Liver (tissue), 9 donors: Measurements from ENCODE around the gene CGAS. TPM values are rescaled to one million over a fixed set of nuclear protein-coding genes. Genes with fewer than 3 reads are reported as not detected.

Experiments
- DNase-seq: peaks from one replicate; pipeline ENCODE4 v3.0.0-alpha.2; 2017; ENCODE audit warnings: low spot score
- H3K27ac ChIP-seq, 2 donors: one replicate each; pipeline ENCODE4 v1.7.0; 2013; ENCODE audit warnings: inconsistent platforms in 2 of 2, low read length in 2 of 2, control low read depth in 1 of 2, low read depth in 1 of 2, mild to moderate bottlenecking in 1 of 2
- H3K27me3 ChIP-seq, 4 donors: one replicate each; pipeline versions ENCODE4 v1.6.1 to v1.7.0; 2013; ENCODE audit warnings: low read length in 3 of 4, inconsistent platforms in 1 of 4, mild to moderate bottlenecking in 1 of 4, moderate library complexity in 1 of 4; ENCODE audit not compliant: control insufficient read depth in 4 of 4, insufficient read depth in 4 of 4
- H3K36me3 ChIP-seq, 4 donors: one replicate each; pipeline versions ENCODE4 v1.6.1 to v1.7.0; 2013; ENCODE audit warnings: low read length in 3 of 4, mild to moderate bottlenecking in 3 of 4, low read depth in 1 of 4, moderate library complexity in 1 of 4; ENCODE audit not compliant: control insufficient read depth in 4 of 4, insufficient read depth in 3 of 4
- H3K4me1 ChIP-seq, 4 donors: one replicate each; pipeline versions ENCODE4 v1.6.1 to v1.7.0; 2013; ENCODE audit warnings: low read length in 3 of 4, mild to moderate bottlenecking in 3 of 4, moderate library complexity in 1 of 4; ENCODE audit not compliant: control insufficient read depth in 4 of 4, insufficient read depth in 4 of 4
- H3K4me3 ChIP-seq, 3 donors: one replicate each; pipeline versions ENCODE4 v1.6.1 to v1.7.0; 2013; ENCODE audit warnings: low read length in 3 of 3, control low read depth in 1 of 3, low read depth in 1 of 3, mild to moderate bottlenecking in 1 of 3
- H3K9ac ChIP-seq, 2 donors: one replicate each; pipeline ENCODE4 v1.7.0; 2013; ENCODE audit warnings: low read length in 2 of 2, mild to moderate bottlenecking in 2 of 2, moderate library complexity in 2 of 2, control low read depth in 1 of 2, low read depth in 1 of 2
- H3K9me3 ChIP-seq, 4 donors: one replicate each; pipeline versions ENCODE4 v1.6.1 to v1.7.0; 2013; ENCODE audit warnings: low read length in 3 of 4; ENCODE audit not compliant: control insufficient read depth in 4 of 4
- EGR1 ChIP-seq, 2 donors: IDR thresholded peaks; 2 replicates each; pipeline ENCODE4 v1.6.1; 2016 to 2018; ENCODE audit warnings: antibody characterized with exemption in 2 of 2, low read depth in 2 of 2
- FOXA1 ChIP-seq: IDR thresholded peaks from 2 replicates; pipeline ENCODE4 v1.6.1; 2016; ENCODE audit warnings: antibody characterized with exemption
- FOXA2 ChIP-seq: IDR thresholded peaks from 2 replicates; pipeline ENCODE4 v1.6.1; 2016; ENCODE audit warnings: antibody characterized with exemption
- GABPA ChIP-seq, 2 donors: IDR thresholded peaks in 1 of 2; conservative IDR thresholded peaks in 1 of 2; 2 replicates each; pipeline ENCODE4 v1.6.1; 2016; ENCODE audit warnings: antibody characterized with exemption in 2 of 2, mild to moderate bottlenecking in 1 of 2, moderate library complexity in 1 of 2
- HNF4A ChIP-seq, 2 donors: conservative IDR thresholded peaks; 2 replicates each; pipeline ENCODE4 v1.6.1; 2016; ENCODE audit warnings: antibody characterized with exemption in 2 of 2, mild to moderate bottlenecking in 2 of 2
- HNF4G ChIP-seq: IDR thresholded peaks from 2 replicates; pipeline ENCODE4 v1.6.1; 2016; ENCODE audit warnings: antibody characterized with exemption
- JUND ChIP-seq, 2 donors: IDR thresholded peaks; 2 replicates each; pipeline ENCODE4 v1.6.1; 2016; ENCODE audit warnings: antibody characterized with exemption in 2 of 2
- NR2F2 ChIP-seq: IDR thresholded peaks from 2 replicates; pipeline ENCODE4 v1.6.1; 2016; ENCODE audit warnings: antibody characterized with exemption
- RAD21 ChIP-seq, 2 donors: IDR thresholded peaks; 2 replicates each; pipeline ENCODE4 v1.6.1; 2016; ENCODE audit warnings: antibody characterized with exemption in 2 of 2, mild to moderate bottlenecking in 2 of 2
- RXRA ChIP-seq, 2 donors: IDR thresholded peaks; 2 replicates each; pipeline ENCODE4 v1.6.1; 2017 to 2018; ENCODE audit warnings: antibody characterized with exemption in 2 of 2, mild to moderate bottlenecking in 1 of 2
- SP1 ChIP-seq: IDR thresholded peaks from 2 replicates; pipeline ENCODE4 v1.6.1; 2018; ENCODE audit warnings: antibody characterized with exemption, mild to moderate bottlenecking
- TAF1 ChIP-seq: conservative IDR thresholded peaks from 2 replicates; pipeline ENCODE4 v1.6.1; 2016; ENCODE audit warnings: antibody characterized with exemption, mild to moderate bottlenecking
- YY1 ChIP-seq: IDR thresholded peaks from 2 replicates; pipeline ENCODE4 v1.6.1; 2016; ENCODE audit warnings: antibody characterized with exemption, mild to moderate bottlenecking
- WGBS: extraction: QIAGEN DNeasy Blood & Tissue Kit; methylation state at CpG from one replicate; pipeline ENCODE4 v1.1.7; 2013; 5-methylcytosine and 5-hydroxymethylcytosine counted together
- polyA plus RNA-seq, 2 donors: library from polyadenylated mRNA; stranded (reverse) in 1 of 2; unstranded in 1 of 2; fragments of 200-250 nt in 1 of 2; fragments of >200 nt in 1 of 2; fragmentation: Nextera tagmentation in 1 of 2; extraction: Ambion mirVana in 1 of 2; gene quantifications; one replicate each; pipeline versions ENCODE4 v1.2.1 to v1.2.3, GENCODE V29; 2013 to 2015
- total RNA-seq, 2 donors: library from RNA; depleted of rRNA; stranded (reverse); fragments of >200 nt; gene quantifications; one replicate each; pipeline ENCODE4 v1.2.3, GENCODE V29; 2014
- TF ChIP-seq, protein P1 (sequence below): IDR thresholded peaks from 2 replicates; pipeline ENCODE4 v1.6.1; 2016; ENCODE audit warnings: antibody characterized with exemption
- TF ChIP-seq, protein P2 (sequence below): IDR thresholded peaks from 2 replicates; pipeline ENCODE4 v1.6.1; 2016; ENCODE audit warnings: antibody characterized with exemption
- TF ChIP-seq, protein P3 (sequence below): fragments of 150-350 bp; IDR thresholded peaks from 2 replicates; pipeline ENCODE4 v1.5.1; 2017; ENCODE audit warnings: improper control_type of control experiment, low read depth, low read length; ENCODE audit not compliant: missing input control
- TF ChIP-seq, protein P4 (sequence below): IDR thresholded peaks from 2 replicates; pipeline ENCODE4 v1.6.1; 2016; ENCODE audit warnings: antibody characterized with exemption, mild to moderate bottlenecking
- TF ChIP-seq, protein P5 (sequence below): IDR thresholded peaks from 2 replicates; pipeline ENCODE4 v1.6.1; 2016; ENCODE audit warnings: antibody characterized with exemption
- donor health status: healthy.
- donor health status: healthy.
- donor health status: healthy.
- donor health status: healthy.
- donor health status: healthy.

The CGAS gene
- total and polyA plus RNA-seq, 4 donors, result 0.36 to 4.9 (median 1.2) TPM

DNA sequence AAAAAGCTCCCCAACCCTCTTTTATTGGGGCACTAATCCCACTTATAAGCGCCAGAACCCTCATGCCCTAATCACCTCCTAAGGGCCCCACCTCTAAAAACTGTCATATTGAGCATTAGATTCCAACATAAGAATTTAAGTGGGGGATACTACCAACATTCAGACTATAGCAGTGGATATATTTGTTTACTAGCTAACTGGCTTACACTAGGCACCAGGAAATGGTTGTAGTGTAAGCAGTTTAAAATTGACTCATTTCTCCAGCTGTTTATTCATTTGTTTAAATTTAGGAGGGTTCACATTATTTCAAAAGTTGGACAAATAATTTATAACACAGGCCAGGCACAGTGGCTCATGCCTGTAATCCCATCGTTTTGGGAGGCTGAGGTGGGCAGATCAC lies 32.3 kb upstream of the CGAS start:
- no peak for DNase-seq
- TF ChIP-seq FOXA1, result no peak
- no peak for TF ChIP-seq SP1
- no peak for TF ChIP-seq NR2F2
- TF ChIP-seq HNF4G, result no peak
- TF ChIP-seq GABPA (IDR thresholded peaks at IDR 0.05 in 1 of 2, conservative IDR thresholded peaks at IDR 0.05 in 1 of 2), result no peak
- TF ChIP-seq, protein P1, sequence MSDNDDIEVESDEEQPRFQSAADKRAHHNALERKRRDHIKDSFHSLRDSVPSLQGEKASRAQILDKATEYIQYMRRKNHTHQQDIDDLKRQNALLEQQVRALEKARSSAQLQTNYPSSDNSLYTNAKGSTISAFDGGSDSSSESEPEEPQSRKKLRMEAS, result no peak
- no peak for TF ChIP-seq YY1
- no peak for TF ChIP-seq RXRA (IDR thresholded peaks at IDR 0.05)
- TF ChIP-seq, protein P2, sequence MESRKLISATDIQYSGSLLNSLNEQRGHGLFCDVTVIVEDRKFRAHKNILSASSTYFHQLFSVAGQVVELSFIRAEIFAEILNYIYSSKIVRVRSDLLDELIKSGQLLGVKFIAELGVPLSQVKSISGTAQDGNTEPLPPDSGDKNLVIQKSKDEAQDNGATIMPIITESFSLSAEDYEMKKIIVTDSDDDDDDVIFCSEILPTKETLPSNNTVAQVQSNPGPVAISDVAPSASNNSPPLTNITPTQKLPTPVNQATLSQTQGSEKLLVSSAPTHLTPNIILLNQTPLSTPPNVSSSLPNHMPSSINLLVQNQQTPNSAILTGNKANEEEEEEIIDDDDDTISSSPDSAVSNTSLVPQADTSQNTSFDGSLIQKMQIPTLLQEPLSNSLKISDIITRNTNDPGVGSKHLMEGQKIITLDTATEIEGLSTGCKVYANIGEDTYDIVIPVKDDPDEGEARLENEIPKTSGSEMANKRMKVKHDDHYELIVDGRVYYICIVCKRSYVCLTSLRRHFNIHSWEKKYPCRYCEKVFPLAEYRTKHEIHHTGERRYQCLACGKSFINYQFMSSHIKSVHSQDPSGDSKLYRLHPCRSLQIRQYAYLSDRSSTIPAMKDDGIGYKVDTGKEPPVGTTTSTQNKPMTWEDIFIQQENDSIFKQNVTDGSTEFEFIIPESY, result no peak
- TF ChIP-seq, protein P3, sequence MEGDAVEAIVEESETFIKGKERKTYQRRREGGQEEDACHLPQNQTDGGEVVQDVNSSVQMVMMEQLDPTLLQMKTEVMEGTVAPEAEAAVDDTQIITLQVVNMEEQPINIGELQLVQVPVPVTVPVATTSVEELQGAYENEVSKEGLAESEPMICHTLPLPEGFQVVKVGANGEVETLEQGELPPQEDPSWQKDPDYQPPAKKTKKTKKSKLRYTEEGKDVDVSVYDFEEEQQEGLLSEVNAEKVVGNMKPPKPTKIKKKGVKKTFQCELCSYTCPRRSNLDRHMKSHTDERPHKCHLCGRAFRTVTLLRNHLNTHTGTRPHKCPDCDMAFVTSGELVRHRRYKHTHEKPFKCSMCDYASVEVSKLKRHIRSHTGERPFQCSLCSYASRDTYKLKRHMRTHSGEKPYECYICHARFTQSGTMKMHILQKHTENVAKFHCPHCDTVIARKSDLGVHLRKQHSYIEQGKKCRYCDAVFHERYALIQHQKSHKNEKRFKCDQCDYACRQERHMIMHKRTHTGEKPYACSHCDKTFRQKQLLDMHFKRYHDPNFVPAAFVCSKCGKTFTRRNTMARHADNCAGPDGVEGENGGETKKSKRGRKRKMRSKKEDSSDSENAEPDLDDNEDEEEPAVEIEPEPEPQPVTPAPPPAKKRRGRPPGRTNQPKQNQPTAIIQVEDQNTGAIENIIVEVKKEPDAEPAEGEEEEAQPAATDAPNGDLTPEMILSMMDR, result no peak
- no peak for TF ChIP-seq HNF4A (conservative IDR thresholded peaks at IDR 0.05)
- no peak for TF ChIP-seq EGR1 (IDR thresholded peaks at IDR 0.05; ENCODE audit: low read depth in 2 of 2)
- TF ChIP-seq JUND (IDR thresholded peaks at IDR 0.05), result no peak
- no peak for TF ChIP-seq RAD21 (IDR thresholded peaks at IDR 0.05)
- TF ChIP-seq, protein P4, sequence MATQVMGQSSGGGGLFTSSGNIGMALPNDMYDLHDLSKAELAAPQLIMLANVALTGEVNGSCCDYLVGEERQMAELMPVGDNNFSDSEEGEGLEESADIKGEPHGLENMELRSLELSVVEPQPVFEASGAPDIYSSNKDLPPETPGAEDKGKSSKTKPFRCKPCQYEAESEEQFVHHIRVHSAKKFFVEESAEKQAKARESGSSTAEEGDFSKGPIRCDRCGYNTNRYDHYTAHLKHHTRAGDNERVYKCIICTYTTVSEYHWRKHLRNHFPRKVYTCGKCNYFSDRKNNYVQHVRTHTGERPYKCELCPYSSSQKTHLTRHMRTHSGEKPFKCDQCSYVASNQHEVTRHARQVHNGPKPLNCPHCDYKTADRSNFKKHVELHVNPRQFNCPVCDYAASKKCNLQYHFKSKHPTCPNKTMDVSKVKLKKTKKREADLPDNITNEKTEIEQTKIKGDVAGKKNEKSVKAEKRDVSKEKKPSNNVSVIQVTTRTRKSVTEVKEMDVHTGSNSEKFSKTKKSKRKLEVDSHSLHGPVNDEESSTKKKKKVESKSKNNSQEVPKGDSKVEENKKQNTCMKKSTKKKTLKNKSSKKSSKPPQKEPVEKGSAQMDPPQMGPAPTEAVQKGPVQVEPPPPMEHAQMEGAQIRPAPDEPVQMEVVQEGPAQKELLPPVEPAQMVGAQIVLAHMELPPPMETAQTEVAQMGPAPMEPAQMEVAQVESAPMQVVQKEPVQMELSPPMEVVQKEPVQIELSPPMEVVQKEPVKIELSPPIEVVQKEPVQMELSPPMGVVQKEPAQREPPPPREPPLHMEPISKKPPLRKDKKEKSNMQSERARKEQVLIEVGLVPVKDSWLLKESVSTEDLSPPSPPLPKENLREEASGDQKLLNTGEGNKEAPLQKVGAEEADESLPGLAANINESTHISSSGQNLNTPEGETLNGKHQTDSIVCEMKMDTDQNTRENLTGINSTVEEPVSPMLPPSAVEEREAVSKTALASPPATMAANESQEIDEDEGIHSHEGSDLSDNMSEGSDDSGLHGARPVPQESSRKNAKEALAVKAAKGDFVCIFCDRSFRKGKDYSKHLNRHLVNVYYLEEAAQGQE, result no peak
- no peak for TF ChIP-seq FOXA2
- no peak for TF ChIP-seq TAF1
- TF ChIP-seq, protein P5, sequence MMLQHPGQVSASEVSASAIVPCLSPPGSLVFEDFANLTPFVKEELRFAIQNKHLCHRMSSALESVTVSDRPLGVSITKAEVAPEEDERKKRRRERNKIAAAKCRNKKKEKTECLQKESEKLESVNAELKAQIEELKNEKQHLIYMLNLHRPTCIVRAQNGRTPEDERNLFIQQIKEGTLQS, result no peak
- Histone ChIP-seq H3K4me3 (no peak overlapping the region), H3K4me1 (peaks cover 0 to 4% (median 0%) of the 10 kb centered on the region in 4 donors), H3K36me3 (peaks cover 22 to 71% (median 62%) of the 10 kb centered on the region in 4 donors), H3K27ac (no peak overlapping the region), H3K9me3 (no peaks in the 10 kb centered on the region), H3K9ac (no peak overlapping the region), H3K27me3 (no peaks in the 10 kb centered on the region)
- 91% methylated on average over 2 of the region's 2 CpGs for WGBS
